Neural cell (in vitro differentiated cells): ENCODE data around the gene RAB44. TPM values are rescaled to one million over a fixed set of nuclear protein-coding genes. Genes with fewer than 3 reads are reported as not detected.
A peak's percentile ranks its signal among the peaks of the same experiment; 100 is the strongest.

Experiments
- H2AFZ ChIP-seq: fragments of 200-600, 300-800 bp; sonication (generic), shearing (Covaris generic); 2 replicates; pipeline ENCODE4 v1.6.0; 2014; ENCODE audit warnings: low read depth, mild to moderate bottlenecking, antibody characterized with exemption, low read length, moderate library complexity
- H3F3A ChIP-seq: fragments of 200-600 bp; shearing (Covaris generic); 2 replicates; pipeline ENCODE4 v1.6.1; 2016; ENCODE audit warnings: mild to moderate bottlenecking, moderate library complexity, mixed read lengths, antibody characterized with exemption, low read length; ENCODE audit not compliant: insufficient read depth, poor library complexity, severe bottlenecking
- H3K27ac ChIP-seq: fragments of 200-600, 300-800 bp; sonication (generic), shearing (Covaris generic); 2 replicates; pipeline ENCODE4 v1.5.1; 2014; ENCODE audit warnings: mild to moderate bottlenecking, low read length, moderate library complexity
- H3K27me3 ChIP-seq: fragments of 300-800, 200-600 bp; sonication (generic), shearing (Covaris generic); 2 replicates; pipeline ENCODE4 v1.6.0; 2014; ENCODE audit warnings: mild to moderate bottlenecking, low read depth, low read length, moderate library complexity; ENCODE audit not compliant: insufficient read depth
- H3K36me3 ChIP-seq: fragments of 300-800, 200-600 bp; sonication (generic), shearing (Covaris generic); 2 replicates; pipeline ENCODE4 v1.5.1; 2014; ENCODE audit warnings: mild to moderate bottlenecking, antibody characterized with exemption, low read length, moderate library complexity; ENCODE audit not compliant: insufficient read depth
- H3K4me2 ChIP-seq: fragments of 300-800, 200-600 bp; sonication (generic), shearing (Covaris generic); 2 replicates; pipeline ENCODE4 v1.6.0; 2014; ENCODE audit warnings: mild to moderate bottlenecking, low read length
- H3K4me3 ChIP-seq: fragments of 300-800, 200-600 bp; sonication (generic), shearing (Covaris generic); 2 replicates; pipeline ENCODE4 v1.5.1; 2014; ENCODE audit warnings: mild to moderate bottlenecking, low read length, moderate library complexity
- H3K79me2 ChIP-seq: fragments of 200-600 bp; shearing (Covaris generic); replicated peaks from 2 replicates; pipeline ENCODE4 v1.6.0; 2014; ENCODE audit warnings: mild to moderate bottlenecking, low read length, moderate library complexity; ENCODE audit not compliant: insufficient read depth
- H3K9ac ChIP-seq: fragments of 300-800, 200-600 bp; sonication (generic), shearing (Covaris generic); 2 replicates; pipeline ENCODE4 v1.6.1; 2016; ENCODE audit warnings: mild to moderate bottlenecking, low read length, mixed read lengths
- H3K9me2 ChIP-seq: fragments of 200-600 bp; shearing (Covaris generic); 2 replicates; pipeline ENCODE4 v1.6.1; 2016; ENCODE audit warnings: mild to moderate bottlenecking, low read length, mixed read lengths; ENCODE audit not compliant: insufficient read depth
- H3K9me3 ChIP-seq: fragments of 200-600, 300-800 bp; sonication (generic), shearing (Covaris generic); 2 replicates; pipeline ENCODE4 v1.6.1; 2016; ENCODE audit warnings: mild to moderate bottlenecking, mixed run types, low read length, moderate library complexity, mixed read lengths
- H4K20me1 ChIP-seq: fragments of 200-600 bp; shearing (Covaris generic); 2 replicates; pipeline ENCODE4 v1.6.1; 2016; ENCODE audit warnings: mild to moderate bottlenecking, mixed run types; ENCODE audit not compliant: insufficient read depth
- CTCF ChIP-seq: fragments of 450-650 bp; IDR thresholded peaks from 2 replicates; pipeline ENCODE4 v1.5.1; 2014; ENCODE audit warnings: antibody characterized with exemption, mild to moderate bottlenecking, moderate library complexity; ENCODE audit not compliant: poor library complexity, severe bottlenecking
- EP300 ChIP-seq: fragments of 450-650 bp; conservative IDR thresholded peaks from 2 replicates; pipeline ENCODE4 v1.6.1; 2014; ENCODE audit warnings: antibody characterized with exemption, mild to moderate bottlenecking, moderate library complexity; ENCODE audit not compliant: poor library complexity, severe bottlenecking
- EZH2 ChIP-seq: fragments of 200-600, 300-800 bp; shearing (Covaris generic), sonication (generic); IDR thresholded peaks from 2 replicates; pipeline ENCODE4 v1.6.1; 2014; ENCODE audit warnings: antibody characterized with exemption, low read length, borderline replicate concordance, mild to moderate bottlenecking; ENCODE audit not compliant: insufficient read depth, poor library complexity, severe bottlenecking
- MXI1 ChIP-seq: fragments of 450-650 bp; conservative IDR thresholded peaks from 2 replicates; pipeline ENCODE4 v1.6.1; 2014; ENCODE audit warnings: antibody characterized with exemption, mild to moderate bottlenecking; ENCODE audit not compliant: poor library complexity, severe bottlenecking
- POLR2AphosphoS5 ChIP-seq: IDR thresholded peaks from 2 replicates; pipeline ENCODE4 v1.6.1; 2012
- RAD21 ChIP-seq: fragments of 450-650 bp; conservative IDR thresholded peaks from 2 replicates; pipeline ENCODE4 v1.6.1; 2014; ENCODE audit warnings: antibody characterized with exemption, mild to moderate bottlenecking, moderate library complexity
- REST ChIP-seq: IDR thresholded peaks from 2 replicates; pipeline ENCODE4 v1.6.1; 2012; ENCODE audit warnings: borderline replicate concordance
- SMC3 ChIP-seq: fragments of 450-650 bp; conservative IDR thresholded peaks from 2 replicates; pipeline ENCODE4 v1.6.1; 2014; ENCODE audit warnings: antibody characterized with exemption, mild to moderate bottlenecking, moderate library complexity; ENCODE audit not compliant: poor library complexity
- TAF1 ChIP-seq: IDR thresholded peaks from 2 replicates; pipeline ENCODE4 v1.6.1; 2012; ENCODE audit warnings: low read depth
- polyA plus RNA-seq: library from polyadenylated mRNA; depleted of rRNA; stranded (reverse); fragments of >200 nt; gene quantifications from 2 replicates; pipeline ENCODE4 v1.2.3, GENCODE V29; 2014

The RAB44 gene
- polyA plus RNA-seq, 1 donor from 2014 or later: not detected

- no peak overlapping the region for H3K4me2 ChIP-seq
- no peaks in the 10 kb centered on the region for H3K27me3 ChIP-seq
- no peaks in the 10 kb centered on the region for H3K9me3 ChIP-seq
- H4K20me1 ChIP-seq: no peaks in the 10 kb centered on the region
- H3K9ac ChIP-seq: no peak overlapping the region
- no peaks in the 10 kb centered on the region for H3K79me2 ChIP-seq
- no peaks in the 10 kb centered on the region for H3K9me2 ChIP-seq
- TF ChIP-seq RAD21 (peak; percentile 86), EP300 (no peak), SMC3 (peak; percentile 74), CTCF (peak; percentile 86), POLR2AphosphoS5 (no peak), REST (no peak)
- H3K27ac ChIP-seq: no peak overlapping the region
- H2AFZ ChIP-seq: no peak overlapping the region
- H3F3A ChIP-seq: no peaks in the 10 kb centered on the region
- no peaks in the 10 kb centered on the region for H3K36me3 ChIP-seq
- H3K4me3 ChIP-seq: no peak overlapping the region
Observed at GRCh38 chr6:36759148-36759759, 61.6 kb downstream of the RAB44 start.

GRCh38 chr6:36760685-36761435 lies 63.2 kb downstream of the RAB44 start:
- H3K9me2 ChIP-seq: no peaks in the 10 kb centered on the region
- H3K9ac ChIP-seq: no peak overlapping the region
- TF ChIP-seq EP300 (no peak), RAD21 (no peak), SMC3 (no peak), REST (no peak), EZH2 (no peak), POLR2AphosphoS5 (no peak), TAF1 (no peak), CTCF (no peak), MXI1 (no peak)
- no peak overlapping the region for H3K27ac ChIP-seq
- no peaks in the 10 kb centered on the region for H3K27me3 ChIP-seq
- no peaks in the 10 kb centered on the region for H4K20me1 ChIP-seq
- no peak overlapping the region for H2AFZ ChIP-seq
- H3F3A ChIP-seq: no peaks in the 10 kb centered on the region
- H3K9me3 ChIP-seq: no peaks in the 10 kb centered on the region
- no peak overlapping the region for H3K4me2 ChIP-seq
- no peak overlapping the region for H3K4me3 ChIP-seq
- H3K79me2 ChIP-seq: no peaks in the 10 kb centered on the region
- H3K36me3 ChIP-seq: no peaks in the 10 kb centered on the region
